Muscle layer of colon (tissue), 2 donors: ENCODE measurements around the gene C5orf63.

Experiments used
- H3K27ac ChIP-seq: one replicate; pipeline ENCODE4 v1.7.0; 2013; ENCODE audit warnings: low read depth, mild to moderate bottlenecking, low read length, moderate library complexity
- H3K27me3 ChIP-seq, 2 donors: one replicate each; pipeline ENCODE4 v1.7.0; 2013; ENCODE audit warnings: low read length in 2 of 2, mild to moderate bottlenecking in 2 of 2; ENCODE audit not compliant: insufficient read depth in 2 of 2, control insufficient read depth in 1 of 2
- H3K36me3 ChIP-seq: one replicate; pipeline ENCODE4 v1.7.0; 2013; ENCODE audit warnings: mild to moderate bottlenecking, low read length; ENCODE audit not compliant: insufficient read depth
- H3K4me1 ChIP-seq: one replicate; pipeline ENCODE4 v1.7.0; 2013; ENCODE audit warnings: mild to moderate bottlenecking, low read length; ENCODE audit not compliant: insufficient read depth
- H3K4me3 ChIP-seq, 2 donors: one replicate each; pipeline ENCODE4 v1.7.0; 2013; ENCODE audit warnings: low read length in 2 of 2, low read depth in 1 of 2, mild to moderate bottlenecking in 1 of 2, moderate library complexity in 1 of 2
- H3K9ac ChIP-seq: one replicate; pipeline ENCODE4 v1.7.0; 2013; ENCODE audit warnings: low read length
- H3K9me3 ChIP-seq: one replicate; pipeline ENCODE4 v1.7.0; 2013; ENCODE audit warnings: mild to moderate bottlenecking, low read length
- donor health status: abdominal sarcoma.
- donor health status: Adenocarcinoma of cecum.

The C5orf63 gene

DNA sequence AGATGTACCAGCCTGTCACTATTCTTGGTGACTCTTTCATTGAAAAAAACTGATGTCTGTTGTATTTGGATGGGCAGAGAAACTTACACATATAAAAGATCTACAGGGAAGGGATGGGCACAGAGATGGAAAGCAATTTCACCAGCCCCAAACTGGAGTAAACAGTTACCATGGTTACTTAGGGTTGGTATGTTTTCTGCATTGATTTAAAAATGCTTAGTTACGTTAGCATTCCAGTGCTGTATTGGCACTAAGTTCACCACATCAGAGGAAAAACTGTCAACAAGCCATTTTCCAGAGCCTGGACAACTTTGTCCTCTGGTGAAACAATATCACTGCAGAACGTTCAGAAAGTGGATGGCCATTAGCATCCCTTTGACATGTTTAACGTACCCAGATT lies 70.9 kb downstream of the C5orf63 start:
- no peaks in the 10 kb centered on the region for H3K36me3 ChIP-seq
- no peaks in the 10 kb centered on the region for H3K9me3 ChIP-seq
- H3K4me1 ChIP-seq: peaks cover 13% of the 10 kb centered on the region
- H3K4me3 ChIP-seq: no peak overlapping the region
- H3K9ac ChIP-seq: no peak overlapping the region
- no peaks in the 10 kb centered on the region for H3K27me3 ChIP-seq
- no peak overlapping the region for H3K27ac ChIP-seq

DNA sequence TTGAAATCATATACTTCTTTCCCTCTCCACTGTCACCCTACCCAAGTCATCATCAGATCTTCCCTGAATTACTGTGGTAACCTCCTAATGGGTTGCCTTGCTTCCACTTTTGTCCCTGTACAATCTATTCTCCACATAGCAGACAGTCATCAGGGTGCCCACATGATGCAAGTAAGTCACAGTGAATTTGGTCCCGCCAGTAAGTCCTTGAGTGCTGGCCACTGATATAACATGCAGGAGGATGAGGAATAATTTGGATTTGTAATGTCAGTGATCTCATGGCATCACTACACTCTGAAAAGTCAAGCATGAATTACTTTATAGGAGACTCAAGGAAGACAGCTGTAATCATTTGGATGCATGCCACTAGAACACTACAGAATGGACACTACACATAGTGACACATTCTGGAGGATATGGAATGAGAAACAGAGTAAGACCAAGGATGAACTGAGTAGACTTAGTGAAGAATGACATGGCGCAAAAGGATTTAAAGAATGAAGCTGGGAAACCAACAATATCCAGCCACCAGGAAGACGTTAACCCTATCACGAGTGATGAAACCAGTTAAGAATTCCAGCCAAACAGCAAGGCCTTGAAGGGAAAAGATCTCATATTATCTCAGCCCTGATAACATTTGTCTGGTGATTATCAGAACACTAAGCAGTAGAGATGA lies 71.5 kb downstream of the C5orf63 start:
- Histone ChIP-seq H3K4me3 (no peak overlapping the region), H3K9ac (no peak overlapping the region), H3K4me1 (peaks cover 13% of the 10 kb centered on the region), H3K9me3 (no peaks in the 10 kb centered on the region), H3K27me3 (no peaks in the 10 kb centered on the region), H3K36me3 (no peaks in the 10 kb centered on the region), H3K27ac (no peak overlapping the region)
